Breast epithelium (tissue), 4 donors: ENCODE measurements around the gene ABHD14A. TPM values are rescaled to one million over a fixed set of nuclear protein-coding genes. Genes with fewer than 3 reads are reported as not detected.

Experiments used
- DNase-seq, 2 donors: peaks; one replicate each; pipeline ENCODE4 v3.0.0-alpha.2; 2019; ENCODE audit warnings: low spot score in 2 of 2
- H3K27ac ChIP-seq, 2 donors: fragments of 200-600 bp; sonication (generic) in 1 of 2; one replicate each; pipeline ENCODE4 v1.5.1; 2016 to 2019; ENCODE audit warnings: mild to moderate bottlenecking in 1 of 2
- H3K27me3 ChIP-seq, 2 donors: fragments of 200-600 bp; sonication (generic) in 1 of 2; one replicate each; pipeline versions ENCODE4 v1.5.1 to v1.6.0; 2017 to 2019; ENCODE audit warnings: control low read depth in 1 of 2, mild to moderate bottlenecking in 1 of 2
- H3K36me3 ChIP-seq: fragments of 200-600 bp; one replicate; pipeline ENCODE4 v1.5.1; 2019
- H3K4me1 ChIP-seq, 2 donors: fragments of 200-600 bp; sonication (generic); one replicate each; pipeline ENCODE4 v1.5.1; 2016 to 2019; ENCODE audit warnings: control low read depth in 1 of 2
- H3K4me3 ChIP-seq, 3 donors: fragments of 200-600 bp; sonication (generic); 1 replicate in 2 of 3; 2 replicates in 1 of 3; pipeline ENCODE4 v1.5.1; 2016 to 2019; ENCODE audit warnings: mild to moderate bottlenecking in 3 of 3, moderate library complexity in 2 of 3
- H3K9me3 ChIP-seq, 2 donors: fragments of 200-600 bp; sonication (generic) in 1 of 2; one replicate each; pipeline ENCODE4 v1.5.1; 2016 to 2019; ENCODE audit warnings: control low read depth in 1 of 2
- CTCF ChIP-seq, 3 donors: fragments of 450-650 bp; IDR thresholded peaks; one replicate each; pipeline ENCODE4 v1.5.1; 2016 to 2017; ENCODE audit warnings: antibody characterized with exemption in 3 of 3, mild to moderate bottlenecking in 3 of 3, moderate library complexity in 3 of 3
- POLR2A ChIP-seq: fragments of 450-650 bp; IDR thresholded peaks from one replicate; pipeline ENCODE4 v1.6.1; 2016; ENCODE audit warnings: antibody characterized with exemption, mild to moderate bottlenecking, moderate library complexity
- POLR2AphosphoS5 ChIP-seq, 3 donors: sonication (generic); formaldehyde crosslinking; IDR thresholded peaks; one replicate each; pipeline ENCODE4 v1.6.1; 2017; ENCODE audit warnings: antibody characterized with exemption in 3 of 3
- intact Hi-C: fragments of 100-400 bp; cut with DNase I; formaldehyde crosslinking; loops from one replicate; pipeline ENCODE4 v1.15.1; 2023; ENCODE audit warnings: low total_unique reads
- total RNA-seq, 3 donors: library from RNA; depleted of rRNA; stranded (reverse); fragments of >200 nt; gene quantifications; one replicate each; pipeline ENCODE4 v1.1.0, GENCODE V29; 2016

The ABHD14A gene
- total RNA-seq, 3 donors from 2014 or later = 16.1 to 32.6 (median 17.1) TPM

DNA sequence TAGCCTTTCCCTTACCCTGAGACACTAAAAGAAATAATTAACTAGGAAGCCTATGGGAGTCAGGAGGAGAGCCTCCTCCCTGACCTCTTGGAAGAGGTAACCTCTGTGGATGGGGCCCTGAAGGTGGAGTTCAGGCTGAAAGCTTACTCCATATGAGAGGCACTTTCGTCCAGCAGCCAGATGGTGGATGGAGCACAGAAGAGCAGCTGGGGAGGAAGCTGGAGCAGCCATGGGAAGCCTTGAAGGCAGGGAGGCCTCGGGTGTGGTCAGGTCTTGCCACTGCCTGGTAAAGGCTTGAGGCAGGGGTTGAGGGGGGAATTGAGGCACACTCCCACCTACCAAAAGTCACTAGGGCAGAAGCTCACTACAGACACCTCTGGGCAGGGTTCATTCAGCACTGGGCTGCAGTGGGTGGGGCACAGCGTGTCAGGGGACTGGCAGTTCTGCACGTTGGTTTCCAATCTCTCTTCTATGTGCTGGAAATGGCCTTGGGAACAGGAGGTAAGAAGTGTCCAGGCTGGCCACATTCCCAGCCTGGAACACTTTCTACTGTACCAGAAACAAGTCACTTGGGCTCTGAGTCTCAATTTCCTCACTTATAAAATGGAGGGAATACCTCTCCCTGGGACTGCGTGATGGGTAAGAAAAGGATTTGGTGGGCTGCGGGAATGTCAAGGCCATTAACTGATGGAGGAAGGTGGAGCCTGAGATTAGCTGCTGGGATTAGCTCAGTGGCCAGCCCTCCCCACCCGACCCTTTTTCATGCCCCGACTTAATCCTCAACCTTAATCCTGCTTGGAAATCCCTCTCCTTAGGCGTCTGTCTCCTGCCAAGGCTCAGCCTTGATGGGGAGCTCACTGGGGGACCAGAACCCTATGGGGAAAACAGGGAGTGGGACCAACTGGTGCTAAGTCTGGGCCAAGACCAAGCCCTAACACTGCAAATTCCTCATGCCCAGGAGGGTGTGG is 13.0 kb upstream of the ABHD14A start:
- TF ChIP-seq POLR2AphosphoS5 (IDR thresholded peaks at IDR 0.05) (no peak), CTCF (IDR thresholded peaks at IDR 0.05) (no peak), POLR2A (no peak)
- intact Hi-C loops = loop anchor here (5.0 kb wide), 1 partner anchor 260 kb away; no protein-coding TSS in a partner anchor
- Histone ChIP-seq H3K9me3 (no peaks in the 10 kb centered on the region), H3K27ac (no peak overlapping the region), H3K27me3 (no peaks in the 10 kb centered on the region), H3K4me3 (no peak overlapping the region), H3K4me1 (peaks cover 8 to 11% of the 10 kb centered on the region in 2 donors), H3K36me3 (no peaks in the 10 kb centered on the region)
- no peak for DNase-seq

GRCh38 chr3:51962854-51963530 is 11.9 kb upstream of the ABHD14A start:
- no peak for DNase-seq
- Histone ChIP-seq H3K9me3 (no peaks in the 10 kb centered on the region), H3K27me3 (no peaks in the 10 kb centered on the region), H3K27ac (no peak overlapping the region), H3K4me3 (no peak overlapping the region), H3K36me3 (no peaks in the 10 kb centered on the region), H3K4me1 (peaks cover 8 to 14% of the 10 kb centered on the region in 2 donors)
- TF ChIP-seq POLR2A (no peak), CTCF (IDR thresholded peaks at IDR 0.05) (no peak), POLR2AphosphoS5 (IDR thresholded peaks at IDR 0.05) (no peak)
- intact Hi-C loops = loop anchor here (5.0 kb wide), 1 partner anchor 259 kb away; no protein-coding TSS in a partner anchor

- Histone ChIP-seq H3K4me1 (peaks cover 15% of the 10 kb centered on the region in 2 donors), H3K36me3 (no peaks in the 10 kb centered on the region), H3K27me3 (no peaks in the 10 kb centered on the region), H3K9me3 (no peaks in the 10 kb centered on the region), H3K27ac (peak overlapping the region in 1 of 2 donors; percentile 5), H3K4me3 (no peak overlapping the region)
- intact Hi-C loops = loop anchor here (5.0 kb wide), 1 partner anchor 258 kb away; no protein-coding TSS in a partner anchor
- no peak for DNase-seq
- no peak for TF ChIP-seq POLR2A
- TF ChIP-seq CTCF (IDR thresholded peaks at IDR 0.05) = no peak
- TF ChIP-seq POLR2AphosphoS5 (IDR thresholded peaks at IDR 0.05) = no peak
Measured at GRCh38 chr3:51963951-51964451, 10.9 kb upstream of the ABHD14A start.

DNA sequence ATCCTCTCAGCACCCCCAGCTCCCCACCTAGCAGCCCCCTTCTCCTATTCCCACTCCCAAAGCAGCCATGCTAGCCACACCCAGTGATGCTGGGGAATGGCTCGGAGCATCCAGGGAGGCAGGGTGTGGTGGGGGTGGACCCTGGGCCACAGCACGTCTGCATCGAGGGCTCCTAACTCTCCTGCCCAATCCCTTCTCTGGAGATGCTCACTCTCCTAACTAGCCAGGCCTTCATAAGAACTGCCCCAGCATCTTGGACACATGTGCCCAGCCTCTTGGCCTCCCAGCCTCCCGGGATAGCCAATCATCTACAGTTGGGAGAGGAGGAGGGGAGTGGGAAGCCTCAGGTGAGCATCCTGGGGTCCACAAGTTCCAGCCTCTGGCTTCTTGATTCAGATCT is 10.3 kb upstream of the ABHD14A start:
- intact Hi-C loops = loop anchor here (5.0 kb wide), 1 partner anchor 258 kb away; no protein-coding TSS in a partner anchor
- H3K9me3 ChIP-seq = no peaks in the 10 kb centered on the region
- H3K4me3 ChIP-seq = no peak overlapping the region
- no peaks in the 10 kb centered on the region for H3K36me3 ChIP-seq
- no peak for DNase-seq
- no peaks in the 10 kb centered on the region for H3K27me3 ChIP-seq
- peaks cover 15% of the 10 kb centered on the region in 2 donors for H3K4me1 ChIP-seq
- no peak for TF ChIP-seq POLR2A
- TF ChIP-seq CTCF (IDR thresholded peaks at IDR 0.05) = no peak
- no peak for TF ChIP-seq POLR2AphosphoS5 (IDR thresholded peaks at IDR 0.05)
- H3K27ac ChIP-seq = peak overlapping the region in 1 of 2 donors; percentile 5
